ENCODE data around the gene GABRD.
A peak's percentile ranks its signal among the peaks of the same experiment; 100 is the strongest.

Gene GABRD

GRCh38 chr1:2030076-2030871, 11.1 kb downstream of the GABRD start:
- in situ Hi-C loops (cut with HindIII; ENCODE audit: low pct_ligation_motif_present, low pct_unique_long_range_greater_than_20kb, low sequenced_read_pairs): no loop called here
- no peak for DNase-seq

DNA sequence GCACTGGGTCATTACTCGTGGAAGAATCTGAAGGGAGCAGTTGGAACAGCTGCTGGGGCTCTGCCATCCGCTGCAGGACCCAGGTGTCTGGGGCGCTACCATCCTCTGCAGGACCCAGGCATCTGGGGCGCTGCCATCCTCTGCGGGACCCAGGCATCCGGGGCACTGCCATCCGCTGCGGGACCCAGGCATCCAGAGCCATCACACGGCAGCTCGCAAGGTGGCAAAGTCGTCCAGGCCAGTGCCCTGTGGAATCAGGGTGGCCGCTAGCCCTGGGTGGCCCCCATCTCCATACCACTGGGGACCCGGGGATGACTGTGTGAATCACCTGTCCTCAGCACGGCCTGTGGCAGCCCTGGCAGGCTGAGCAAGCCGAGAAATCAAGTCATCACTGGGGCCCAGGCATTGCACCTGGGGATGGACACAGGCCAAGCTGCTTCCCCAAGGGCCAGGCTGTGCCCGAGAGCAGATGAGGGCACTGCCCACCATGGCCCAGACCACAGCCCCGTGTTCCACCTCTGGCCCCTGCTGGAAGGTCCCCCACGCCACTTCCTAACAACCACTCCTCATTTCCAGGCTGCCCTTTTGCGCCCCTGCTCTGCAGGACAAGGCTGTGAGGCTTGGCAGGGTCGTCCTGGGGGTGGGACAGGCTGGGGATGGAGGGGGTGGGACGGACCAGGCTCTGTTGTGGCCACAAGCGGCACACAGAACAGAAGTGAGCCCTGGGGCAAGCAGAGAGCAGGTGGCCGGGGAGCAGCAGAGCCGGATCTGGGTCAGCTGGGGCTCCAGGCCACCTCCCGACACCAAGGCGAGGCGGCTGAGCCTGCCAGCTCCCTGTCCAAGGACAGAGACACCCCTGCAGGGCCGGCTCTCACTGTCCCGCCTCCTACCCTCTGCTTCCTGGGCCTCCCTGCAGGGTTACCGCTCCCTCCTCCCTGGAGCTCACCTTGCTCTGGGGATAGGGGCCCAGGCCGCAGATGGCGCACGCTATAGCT, 12.7 kb downstream of the GABRD start:
- in situ Hi-C loops (cut with HindIII; ENCODE audit: low pct_ligation_motif_present, low pct_unique_long_range_greater_than_20kb, low sequenced_read_pairs): no loop called here
- DNase-seq: no peak

DNA sequence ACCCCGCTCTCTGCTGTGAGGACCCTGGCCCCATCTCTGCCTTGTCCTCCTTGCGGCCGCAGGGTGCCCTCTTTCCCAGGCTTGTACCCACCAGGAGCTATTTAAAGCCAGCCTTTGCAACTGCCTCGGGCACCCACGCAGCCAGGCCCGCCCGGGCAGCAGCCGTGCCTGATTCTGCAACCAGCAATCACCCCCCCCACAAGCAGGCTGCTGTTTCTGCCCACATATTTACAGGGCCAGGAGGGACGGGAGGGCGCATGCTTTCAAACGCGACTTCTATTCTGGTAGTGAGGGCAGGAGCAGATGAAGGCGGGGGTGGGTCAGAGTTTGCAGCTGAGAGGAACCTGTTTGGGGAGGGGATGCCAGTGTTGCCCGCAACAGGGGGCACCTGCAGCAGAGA, 13.6 kb downstream of the GABRD start:
- no peak for DNase-seq
- in situ Hi-C loops (cut with HindIII; ENCODE audit: low pct_ligation_motif_present, low pct_unique_long_range_greater_than_20kb, low sequenced_read_pairs): no loop called here

DNA sequence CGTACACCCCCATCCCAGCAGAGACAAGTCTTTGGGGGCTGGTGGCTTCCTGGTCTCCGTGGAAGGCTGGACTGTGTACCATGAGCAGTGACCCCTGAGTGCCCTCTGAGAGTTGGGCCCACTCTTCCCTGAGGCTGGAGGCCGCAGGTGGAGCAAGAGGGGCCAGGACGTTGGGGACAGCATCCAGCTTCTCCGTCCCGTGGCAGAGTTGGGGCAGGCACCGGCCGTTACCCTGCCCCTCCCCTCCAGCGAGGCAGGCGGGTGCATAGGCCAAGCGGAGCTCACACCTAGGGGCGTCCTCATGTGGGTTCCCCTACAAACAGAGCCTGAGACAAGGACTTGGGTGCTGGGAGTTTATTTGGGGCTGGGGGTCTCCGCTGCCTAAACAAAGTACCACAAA, 14.0 kb downstream of the GABRD start:
- in situ Hi-C loops (cut with HindIII; ENCODE audit: low pct_ligation_motif_present, low pct_unique_long_range_greater_than_20kb, low sequenced_read_pairs): no loop called here
- DNase-seq: no peak

- in situ Hi-C loops (cut with HindIII; ENCODE audit: low pct_ligation_motif_present, low pct_unique_long_range_greater_than_20kb, low sequenced_read_pairs): no loop called here
- DNase-seq: no peak
These were observed 17.1 kb downstream of the GABRD start for GRCh38 chr1:2036287-2036686.

- DNase-seq: no peak
- in situ Hi-C loops (cut with HindIII; ENCODE audit: low pct_ligation_motif_present, low pct_unique_long_range_greater_than_20kb, low sequenced_read_pairs): no loop called here
These were observed 18.3 kb downstream of the GABRD start for GRCh38 chr1:2037314-2037979.

DNA sequence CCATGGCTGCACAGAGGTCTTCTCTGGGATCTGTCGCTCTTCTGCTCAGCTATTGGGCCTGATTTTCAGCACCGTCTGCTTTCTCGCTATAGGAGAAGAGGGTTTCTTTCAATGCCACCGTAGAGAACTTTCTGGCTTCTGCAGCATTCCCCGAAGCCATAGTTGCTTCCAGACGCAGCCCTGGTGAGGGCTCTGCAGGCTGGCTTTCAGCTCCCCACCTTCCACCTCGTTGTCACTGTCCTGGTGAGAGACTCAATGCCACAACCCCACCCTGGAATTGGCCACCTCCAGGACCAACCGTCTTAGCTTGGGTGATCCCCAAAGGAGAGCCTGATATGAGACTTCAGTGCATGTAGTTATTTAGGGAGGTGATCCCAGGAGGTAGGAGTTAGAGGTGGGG, 19.1 kb downstream of the GABRD start:
- DNase-seq: no peak

DNA sequence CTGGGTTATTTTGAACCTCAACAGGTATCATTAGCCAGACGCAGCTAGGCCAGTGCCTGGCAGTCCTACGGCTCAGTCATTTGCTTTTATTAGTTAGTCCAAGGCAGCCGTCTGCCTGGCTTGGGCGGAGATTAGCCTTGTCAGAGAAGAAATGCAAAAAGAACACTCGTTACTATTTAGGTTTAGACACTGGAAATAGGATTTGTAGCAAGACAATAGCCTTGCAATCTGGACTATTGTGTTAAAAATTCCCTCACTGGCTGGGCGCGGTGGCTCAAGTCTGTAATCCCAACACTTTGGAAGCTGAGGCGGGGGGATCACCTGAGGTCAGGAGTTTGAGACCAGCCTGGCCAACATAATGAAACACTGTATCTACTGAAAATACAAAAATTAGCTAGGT, 20.1 kb downstream of the GABRD start:
- no peak for DNase-seq
- in situ Hi-C loops (cut with HindIII; ENCODE audit: low pct_ligation_motif_present, low pct_unique_long_range_greater_than_20kb, low sequenced_read_pairs): no loop called here

More for the DNA sequence above, 19.1 kb downstream of the GABRD start:
- in situ Hi-C loops (cut with HindIII; ENCODE audit: low pct_ligation_motif_present, low pct_unique_long_range_greater_than_20kb, low sequenced_read_pairs): no loop called here

DNA sequence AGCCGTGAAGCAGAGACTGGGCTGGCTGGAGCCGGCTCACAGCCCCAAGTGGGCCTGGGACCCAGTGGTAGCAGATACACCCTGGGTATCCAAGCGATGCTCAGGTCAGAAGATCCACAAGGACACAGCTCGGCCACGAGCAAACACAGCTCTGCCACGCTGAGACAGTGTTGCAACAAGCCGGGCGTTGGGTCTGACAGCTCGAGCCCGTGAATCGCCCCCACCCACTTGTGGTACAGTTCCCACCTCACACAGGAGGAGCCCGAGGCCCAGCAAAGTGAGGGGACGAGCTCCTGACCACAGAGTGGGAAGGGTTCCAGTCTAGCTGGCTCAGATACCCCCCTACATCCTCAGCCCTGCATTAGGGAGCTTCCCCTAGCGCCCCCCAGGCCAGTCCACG, 22.2 kb downstream of the GABRD start:
- in situ Hi-C loops (cut with HindIII; ENCODE audit: low pct_ligation_motif_present, low pct_unique_long_range_greater_than_20kb, low sequenced_read_pairs): no loop called here

DNA sequence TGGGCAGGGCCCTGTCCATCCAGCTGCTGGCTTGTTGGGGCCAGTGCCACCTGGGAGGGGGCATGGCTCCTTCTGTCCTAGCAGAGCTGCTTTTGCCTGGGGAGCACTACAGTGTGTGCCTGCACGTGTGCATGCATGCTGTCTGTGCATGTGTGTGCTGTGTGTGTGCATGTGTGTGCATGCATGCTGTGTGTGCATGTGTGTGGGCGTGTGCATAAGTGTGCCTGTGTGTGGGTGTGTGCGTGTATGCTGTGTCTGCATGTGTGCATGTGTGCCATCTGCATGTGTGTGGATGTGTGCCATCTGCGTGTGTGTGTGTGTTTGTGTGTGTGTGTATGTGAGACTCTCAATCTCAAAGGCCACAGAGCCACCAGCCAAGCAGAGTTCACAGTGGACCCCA, 22.7 kb downstream of the GABRD start:
- no peak for DNase-seq
- in situ Hi-C loops (cut with HindIII; ENCODE audit: low pct_ligation_motif_present, low pct_unique_long_range_greater_than_20kb, low sequenced_read_pairs): no loop called here

More for the DNA sequence above, 22.2 kb downstream of the GABRD start:
- no peak for DNase-seq

- DNase-seq: no peak
- in situ Hi-C loops (cut with HindIII; ENCODE audit: low pct_ligation_motif_present, low pct_unique_long_range_greater_than_20kb, low sequenced_read_pairs): no loop called here
These were observed 24.0 kb downstream of the GABRD start for GRCh38 chr1:2042830-2043773.

DNA sequence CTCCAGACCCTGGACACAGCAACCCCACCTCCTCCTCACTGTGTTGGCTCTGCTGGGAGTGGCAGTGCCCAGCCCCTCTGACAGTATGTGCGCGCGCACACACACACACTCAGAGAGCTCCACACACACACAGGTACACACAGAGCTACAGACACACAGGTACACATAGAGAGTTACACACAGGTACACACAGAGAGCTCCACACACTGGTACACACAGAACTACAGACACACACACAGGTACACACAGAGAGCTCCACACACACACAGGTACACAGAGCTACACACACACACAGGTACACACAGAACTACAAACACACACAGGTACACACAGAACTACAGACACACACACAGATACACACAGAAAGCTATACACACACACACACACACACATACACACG, 24.7 kb downstream of the GABRD start:
- DNase-seq: no peak
- in situ Hi-C loops (cut with HindIII; ENCODE audit: low pct_ligation_motif_present, low pct_unique_long_range_greater_than_20kb, low sequenced_read_pairs): no loop called here

DNA sequence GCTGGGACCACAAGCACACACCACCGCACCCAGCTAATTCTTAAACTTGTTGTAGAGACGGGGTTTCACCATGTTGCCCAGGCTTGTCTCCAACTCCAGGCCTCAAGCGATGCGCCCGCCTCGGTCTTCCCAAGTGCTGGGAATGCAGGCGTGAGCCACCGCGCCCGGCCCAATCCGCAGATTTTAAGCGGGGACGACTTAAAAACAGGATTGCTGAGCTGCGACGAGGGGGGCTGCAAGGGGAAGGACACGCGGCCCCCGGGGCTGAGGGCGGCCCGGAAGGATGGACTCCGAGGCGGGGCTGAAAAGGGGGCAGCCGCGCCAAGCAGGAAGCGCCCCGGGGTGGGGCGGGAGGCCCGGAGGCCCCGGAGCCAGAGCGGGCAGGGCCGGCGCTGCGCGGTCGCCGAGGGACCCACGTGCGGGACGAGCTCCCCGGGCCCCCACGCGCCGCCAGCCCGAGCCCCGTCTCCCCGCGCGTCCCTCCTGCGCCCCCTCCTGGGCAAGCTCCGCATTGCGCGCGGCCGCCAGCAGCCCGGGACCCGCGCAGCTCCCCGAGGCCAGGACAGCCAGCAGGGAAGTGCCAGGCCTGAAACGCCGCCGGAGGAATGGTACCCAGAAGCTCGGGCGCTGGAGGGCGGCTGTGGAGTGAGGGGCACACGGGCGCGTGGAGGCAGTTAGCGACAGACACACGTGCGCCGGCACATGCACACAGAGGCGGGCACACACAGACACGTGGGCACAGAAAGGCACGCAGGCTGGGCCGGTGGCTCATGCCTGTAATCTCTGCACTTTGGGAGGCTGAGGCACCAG, 25.6 kb downstream of the GABRD start:
- in situ Hi-C loops (cut with HindIII; ENCODE audit: low pct_ligation_motif_present, low pct_unique_long_range_greater_than_20kb, low sequenced_read_pairs): no loop called here
- peak; percentile 54 for DNase-seq

DNA sequence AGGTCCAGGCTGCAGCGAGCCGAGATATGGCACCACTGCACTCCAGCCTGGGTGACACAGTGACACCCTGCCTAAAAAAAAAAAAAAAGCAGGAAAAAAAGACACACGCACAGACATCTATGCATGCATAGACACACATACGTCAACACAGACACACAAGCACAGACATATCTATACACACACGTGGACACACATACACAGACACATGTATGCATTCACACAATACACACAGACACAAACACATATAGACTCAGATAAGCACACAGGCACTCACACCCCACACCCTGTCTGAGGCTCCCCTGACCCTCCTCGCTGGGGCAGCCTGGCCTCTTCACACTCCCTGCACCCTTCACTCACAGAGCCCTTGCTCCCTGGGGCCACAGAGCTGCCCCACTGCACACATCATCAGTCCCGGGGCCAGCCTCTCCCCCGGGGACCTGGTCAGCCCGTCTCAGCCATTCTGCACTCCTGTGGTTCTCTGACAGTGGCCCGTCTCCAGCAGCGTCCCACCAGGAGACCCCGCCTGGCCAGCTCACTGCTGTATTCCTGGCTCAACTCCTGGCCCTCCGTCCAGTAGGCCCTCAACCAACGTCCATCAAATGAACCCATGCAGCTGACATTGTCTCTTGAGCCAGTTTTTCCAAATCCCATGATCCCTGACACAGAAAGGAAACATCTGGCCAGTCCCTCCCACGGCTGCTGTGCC, 26.5 kb downstream of the GABRD start:
- DNase-seq: no peak
- in situ Hi-C loops (cut with HindIII; ENCODE audit: low pct_ligation_motif_present, low pct_unique_long_range_greater_than_20kb, low sequenced_read_pairs): no loop called here

DNA sequence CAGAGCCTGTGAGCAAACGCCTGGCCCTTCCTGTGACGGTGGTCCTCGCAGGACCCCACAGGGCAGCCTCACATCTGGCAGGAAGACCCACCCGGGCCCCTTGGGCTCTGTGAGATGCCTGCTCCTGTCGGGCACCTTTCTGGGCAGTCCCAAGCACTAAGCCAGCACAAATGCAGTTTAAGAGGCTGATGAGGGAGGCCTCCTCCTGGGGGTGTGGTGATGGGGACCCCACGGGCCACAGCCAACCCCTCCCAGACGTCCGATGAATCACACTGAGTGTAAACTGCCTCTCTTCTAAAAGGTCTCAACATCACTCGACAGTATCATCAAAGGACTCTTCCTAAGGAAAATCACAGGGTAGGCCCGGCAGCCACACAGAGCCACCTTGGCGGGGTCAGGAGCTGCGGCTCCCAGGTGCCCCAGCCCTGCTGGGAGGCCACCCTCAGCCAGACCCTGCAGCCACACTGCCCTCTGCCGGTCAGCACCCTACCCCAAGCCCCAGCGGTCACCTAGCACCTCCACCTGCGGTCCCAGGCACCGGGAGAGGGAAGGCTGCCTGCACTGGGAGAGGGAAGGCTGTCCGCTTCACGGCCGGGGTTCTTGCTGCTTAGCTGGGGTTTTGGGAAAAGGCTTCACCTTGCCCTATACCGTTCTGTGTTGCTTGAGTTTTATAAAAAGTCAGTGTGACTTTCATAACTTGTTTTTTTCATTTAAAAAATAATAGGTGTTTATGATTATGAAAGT, 27.2 kb downstream of the GABRD start:
- peak; percentile 61 for DNase-seq
- in situ Hi-C loops (cut with HindIII; ENCODE audit: low pct_ligation_motif_present, low pct_unique_long_range_greater_than_20kb, low sequenced_read_pairs): no loop called here
